ENCODE measurements around the gene DDX27.

DNA sequence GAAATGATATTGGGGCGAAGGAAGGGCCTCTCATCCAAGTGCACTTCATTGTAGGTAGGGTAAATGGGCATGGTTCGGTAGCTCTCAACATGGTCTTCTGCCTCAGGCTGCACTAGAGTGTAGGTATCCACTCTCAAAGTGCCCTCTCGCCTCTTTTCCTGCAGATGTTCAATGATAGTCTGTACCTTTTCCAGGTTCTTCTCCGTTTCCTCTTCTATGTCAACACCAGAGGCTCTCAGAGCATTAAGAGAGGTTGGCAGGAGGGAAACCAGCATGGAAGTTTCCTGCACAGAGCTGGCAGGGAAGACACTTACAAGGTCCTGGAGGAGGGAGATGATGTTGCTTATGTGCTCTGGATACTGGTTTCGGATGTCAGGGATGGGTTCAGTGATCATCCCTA, 51.5 kb downstream of the DDX27 start:
- TF ChIP-seq, protein P1, sequence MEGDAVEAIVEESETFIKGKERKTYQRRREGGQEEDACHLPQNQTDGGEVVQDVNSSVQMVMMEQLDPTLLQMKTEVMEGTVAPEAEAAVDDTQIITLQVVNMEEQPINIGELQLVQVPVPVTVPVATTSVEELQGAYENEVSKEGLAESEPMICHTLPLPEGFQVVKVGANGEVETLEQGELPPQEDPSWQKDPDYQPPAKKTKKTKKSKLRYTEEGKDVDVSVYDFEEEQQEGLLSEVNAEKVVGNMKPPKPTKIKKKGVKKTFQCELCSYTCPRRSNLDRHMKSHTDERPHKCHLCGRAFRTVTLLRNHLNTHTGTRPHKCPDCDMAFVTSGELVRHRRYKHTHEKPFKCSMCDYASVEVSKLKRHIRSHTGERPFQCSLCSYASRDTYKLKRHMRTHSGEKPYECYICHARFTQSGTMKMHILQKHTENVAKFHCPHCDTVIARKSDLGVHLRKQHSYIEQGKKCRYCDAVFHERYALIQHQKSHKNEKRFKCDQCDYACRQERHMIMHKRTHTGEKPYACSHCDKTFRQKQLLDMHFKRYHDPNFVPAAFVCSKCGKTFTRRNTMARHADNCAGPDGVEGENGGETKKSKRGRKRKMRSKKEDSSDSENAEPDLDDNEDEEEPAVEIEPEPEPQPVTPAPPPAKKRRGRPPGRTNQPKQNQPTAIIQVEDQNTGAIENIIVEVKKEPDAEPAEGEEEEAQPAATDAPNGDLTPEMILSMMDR (IDR thresholded peaks at IDR 0.05), result no peak
- TF ChIP-seq POLR2A (IDR thresholded peaks at IDR 0.05), result no peak

Data from breast epithelium (tissue), 3 donors.